ENCODE data around the gene LRRC26. TPM values are rescaled to one million over a fixed set of nuclear protein-coding genes. Genes with fewer than 3 reads are reported as not detected.

Gene LRRC26
- total RNA-seq (2014; rRNA removed) = not detected in 2 replicates
- polyA plus RNA-seq (2012) = not detected

- no peak for DNase-seq (ENCODE audit: low read depth)
These were observed at the start of gene LRRC26 for GRCh38 chr9:137169896-137170358. TSS of gene LRRC26 (minus strand) at chr9:137170051. CDS start at chr9:137169943, 108 bp downstream.

- DNase-seq (ENCODE audit: low read depth) = peak; percentile 59
These were observed 49.0 kb upstream of the LRRC26 start for GRCh38 chr9:137218754-137219271.

- DNase-seq (ENCODE audit: low read depth) = no peak
These were observed 48.4 kb upstream of the LRRC26 start for GRCh38 chr9:137218212-137218753.

- DNase-seq (ENCODE audit: low read depth) = no peak
These were observed 47.7 kb upstream of the LRRC26 start for GRCh38 chr9:137217276-137218211.

GRCh38 chr9:137216188-137216965, 46.5 kb upstream of the LRRC26 start:
- no peak for DNase-seq (ENCODE audit: low read depth)

- DNase-seq (ENCODE audit: low read depth) = no peak
These were observed 45.5 kb upstream of the LRRC26 start for GRCh38 chr9:137215196-137215986.

- no peak for DNase-seq (ENCODE audit: low read depth)
These were observed 44.8 kb upstream of the LRRC26 start for GRCh38 chr9:137214620-137215019.

GRCh38 chr9:137213160-137214060, 43.6 kb upstream of the LRRC26 start:
- no peak for DNase-seq (ENCODE audit: low read depth)

GRCh38 chr9:137212520-137212919, 42.7 kb upstream of the LRRC26 start:
- no peak for DNase-seq (ENCODE audit: low read depth)

GRCh38 chr9:137211532-137211931, 41.7 kb upstream of the LRRC26 start:
- DNase-seq (ENCODE audit: low read depth) = no peak

GRCh38 chr9:137206602-137207001, 36.8 kb upstream of the LRRC26 start:
- DNase-seq (ENCODE audit: low read depth) = no peak

GRCh38 chr9:137205126-137206069, 35.5 kb upstream of the LRRC26 start, which contains the start of the genes NDOR1 and TMEM203:
TSS of gene NDOR1 (plus strand) at chr9:137205700. CDS start at chr9:137205778, 78 bp downstream.
TSS of gene TMEM203 (minus strand) at chr9:137205648. CDS start at chr9:137205414, 234 bp downstream.
- peak; percentile 82 for DNase-seq (ENCODE audit: low read depth)

- DNase-seq (ENCODE audit: low read depth) = no peak
These were observed 34.9 kb upstream of the LRRC26 start for GRCh38 chr9:137204731-137205125.

- DNase-seq (ENCODE audit: low read depth) = no peak
These were observed 33.1 kb upstream of the LRRC26 start for GRCh38 chr9:137202966-137203365.

GRCh38 chr9:137201205-137201868, 31.5 kb upstream of the LRRC26 start:
- DNase-seq (ENCODE audit: low read depth) = no peak

- DNase-seq (ENCODE audit: low read depth) = peak; percentile 99
These were observed 30.7 kb upstream of the LRRC26 start, which contains the start of gene TPRN for GRCh38 chr9:137200311-137201204. TSS of gene TPRN (minus strand) at chr9:137200741. CDS start at chr9:137200711, 30 bp downstream.

Measured in LHCN-M2 (cell line).